Kidney epithelial cell (primary cell): ENCODE results near the gene AHSA1. TPM values are rescaled to one million over a fixed set of nuclear protein-coding genes. Genes with fewer than 3 reads are reported as not detected.

Source experiments
- DNase-seq: peaks from one replicate; pipeline ENCODE4 v3.0.0-alpha.2; 2010; ENCODE audit warnings: low read depth
- H3K27me3 ChIP-seq: 2 replicates; pipeline ENCODE4 v1.6.0; 2011; ENCODE audit warnings: low read length; ENCODE audit not compliant: control insufficient read depth, insufficient read depth
- H3K36me3 ChIP-seq: 2 replicates; pipeline ENCODE4 v1.5.1; 2011; ENCODE audit warnings: low read length; ENCODE audit not compliant: control insufficient read depth, insufficient read depth
- H3K4me3 ChIP-seq: 2 replicates; pipeline ENCODE4 v1.5.1; 2011; ENCODE audit warnings: low read depth, mild to moderate bottlenecking, control low read depth, low read length
- CTCF ChIP-seq: IDR thresholded peaks from 2 replicates; pipeline ENCODE4 v1.5.1; 2011; ENCODE audit warnings: mild to moderate bottlenecking, moderate library complexity, low read length, control low read depth, inconsistent platforms; ENCODE audit not compliant: insufficient read depth, poor library complexity, severe bottlenecking
- total RNA-seq: library from RNA; depleted of rRNA; stranded (reverse); fragments of >200 nt; gene quantifications from 2 replicates; pipeline ENCODE4 v1.2.3, GENCODE V29; 2015

Gene AHSA1
- total RNA-seq, 1 donor from 2014 or later = 109 TPM

- Histone ChIP-seq H3K4me3 (no peak overlapping the region), H3K27me3 (no peaks in the 10 kb centered on the region), H3K36me3 (no peaks in the 10 kb centered on the region)
- no peak for TF ChIP-seq CTCF
- no peak for DNase-seq
These were observed 33.2 kb downstream of the AHSA1 start for GRCh38 chr14:77491056-77491455.

- Histone ChIP-seq H3K27me3 (peaks cover 28% of the 10 kb centered on the region), H3K36me3 (no peaks in the 10 kb centered on the region), H3K4me3 (no peak overlapping the region)
- DNase-seq = no peak
- no peak for TF ChIP-seq CTCF
These were observed 37.4 kb downstream of the AHSA1 start for GRCh38 chr14:77495334-77495733.

- TF ChIP-seq CTCF = no peak
- peak within 1 kb of the TSS; percentile 40 for H3K4me3 ChIP-seq
- no peaks in the 10 kb centered on the region for H3K36me3 ChIP-seq
- DNase-seq = no peak
- peaks cover 28% of the 10 kb centered on the region for H3K27me3 ChIP-seq
These were observed 40.5 kb downstream of the AHSA1 start, which contains the start of gene ISM2 for GRCh38 chr14:77498120-77498979. ISM2 (minus strand) TSS chr14:77498816; CDS start chr14:77498793, 23 bp downstream.

- DNase-seq = no peak
- H3K36me3 ChIP-seq = no peaks in the 10 kb centered on the region
- H3K27me3 ChIP-seq = peaks cover 28% of the 10 kb centered on the region
- no peak for TF ChIP-seq CTCF
- peak overlapping the region; percentile 40 for H3K4me3 ChIP-seq
These were observed 41.2 kb downstream of the AHSA1 start for GRCh38 chr14:77498984-77499527.

GRCh38 chr14:77502109-77502782, 44.4 kb downstream of the AHSA1 start:
- Histone ChIP-seq H3K27me3 (peaks cover 26% of the 10 kb centered on the region), H3K36me3 (no peaks in the 10 kb centered on the region), H3K4me3 (no peak overlapping the region)
- no peak for DNase-seq
- no peak for TF ChIP-seq CTCF
